Smooth muscle cell (in vitro differentiated cells): Measurements from ENCODE around the gene HYOU1. TPM values are rescaled to one million over a fixed set of nuclear protein-coding genes. Genes with fewer than 3 reads are reported as not detected.

Experiments
- DNase-seq: peaks from one replicate; lab custom pipeline; 2025; ENCODE audit not compliant: unreplicated experiment; lab: John Stamatoyannopoulos, UW
- H2AFZ ChIP-seq: fragments of 200-600 bp; sonication (generic); 2 replicates; pipeline ENCODE4 v1.6.0; 2016; ENCODE audit warnings: antibody characterized with exemption, low read depth, mild to moderate bottlenecking
- H3F3A ChIP-seq: fragments of 200-600 bp; sonication (generic); 2 replicates; pipeline ENCODE4 v1.6.0; 2017; ENCODE audit warnings: antibody characterized with exemption, low read depth
- H3K27ac ChIP-seq: fragments of 200-600 bp; sonication (generic); 2 replicates; pipeline ENCODE4 v1.5.1; 2016; ENCODE audit warnings: low read depth, mild to moderate bottlenecking
- H3K27me3 ChIP-seq: fragments of 200-600 bp; sonication (generic); 2 replicates; pipeline ENCODE4 v1.6.1; 2016; ENCODE audit warnings: low read depth, mild to moderate bottlenecking
- H3K36me3 ChIP-seq: fragments of 200-600 bp; sonication (generic); 2 replicates; pipeline ENCODE4 v1.5.1; 2016; ENCODE audit warnings: low read depth
- H3K4me1 ChIP-seq: fragments of 200-600 bp; sonication (generic); 2 replicates; pipeline ENCODE4 v1.5.1; 2016; ENCODE audit warnings: low read depth
- H3K4me2 ChIP-seq: fragments of 200-600 bp; sonication (generic); 2 replicates; pipeline ENCODE4 v1.6.0; 2016; ENCODE audit warnings: mild to moderate bottlenecking
- H3K4me3 ChIP-seq: fragments of 200-600 bp; sonication (generic); 2 replicates; pipeline ENCODE4 v1.5.1; 2016; ENCODE audit warnings: mild to moderate bottlenecking
- H3K79me2 ChIP-seq: fragments of 200-600 bp; sonication (generic); 2 replicates; pipeline ENCODE4 v1.6.0; 2016; ENCODE audit warnings: low read depth, mild to moderate bottlenecking
- H3K9ac ChIP-seq: fragments of 200-600 bp; sonication (generic); 2 replicates; pipeline ENCODE4 v1.6.0; 2016; ENCODE audit warnings: low read depth
- H3K9me3 ChIP-seq: fragments of 200-600 bp; sonication (generic); replicated peaks from 2 replicates; pipeline ENCODE4 v1.5.1; 2016; ENCODE audit warnings: low read depth
- H4K20me1 ChIP-seq: fragments of 200-600 bp; sonication (generic); 2 replicates; pipeline ENCODE4 v1.6.0; 2016; ENCODE audit warnings: low read depth
- CTCF ChIP-seq: fragments of 200-600 bp; sonication (generic); IDR thresholded peaks from 2 replicates; pipeline ENCODE4 v1.5.1; 2017; ENCODE audit warnings: borderline replicate concordance, mild to moderate bottlenecking, antibody characterized with exemption; ENCODE audit not compliant: insufficient read depth, poor library complexity, severe bottlenecking
- WGBS: methylation state at CpG from one replicate; pipeline ENCODE4 v1.1.7; 2016; ENCODE audit warnings: low lambda C conversion rate; 5-methylcytosine and 5-hydroxymethylcytosine counted together
- polyA plus RNA-seq: library from polyadenylated mRNA; unstranded; fragments of >200 nt; fragmentation: Nextera tagmentation; extraction: Ambion mirVana; gene quantifications from 2 replicates; pipeline ENCODE4 v1.2.1, GENCODE V29; 2016
- total RNA-seq: library from RNA; depleted of rRNA; stranded (reverse); fragments of >200 nt; gene quantifications from 2 replicates; pipeline ENCODE4 v1.2.3, GENCODE V29; 2014

Gene HYOU1
- total and polyA plus RNA-seq, 2 experiments from 2014 or later = 90.4 to 98.1 TPM

- Histone ChIP-seq H3K79me2 (no peaks in the 10 kb centered on the region), H3K9ac (no peak overlapping the region), H2AFZ (peak overlapping the region; percentile 51), H3F3A (peaks cover 6% of the 10 kb centered on the region), H3K36me3 (no peaks in the 10 kb centered on the region), H3K4me1 (peaks cover 17% of the 10 kb centered on the region), H3K27me3 (no peaks in the 10 kb centered on the region), H4K20me1 (no peaks in the 10 kb centered on the region), H3K4me2 (no peak overlapping the region), H3K27ac (no peak overlapping the region), H3K4me3 (no peak overlapping the region), H3K9me3 (no peaks in the 10 kb centered on the region)
- WGBS = 86% methylated on average over 9 of the region's 9 CpGs
- TF ChIP-seq CTCF = no peak
- DNase-seq = no peak
Observed at GRCh38 chr11:119031912-119032280, 25.1 kb downstream of the HYOU1 start.

- Histone ChIP-seq H3K4me3 (peak within 1 kb of the TSS; percentile 65), H2AFZ (peak within 1 kb of the TSS; percentile 82), H3K4me1 (peaks cover 17% of the 10 kb centered on the region), H3K9ac (peak within 1 kb of the TSS; percentile 13), H3K79me2 (no peaks in the 10 kb centered on the region), H4K20me1 (no peaks in the 10 kb centered on the region), H3K27ac (peak within 1 kb of the TSS; percentile 45), H3K9me3 (no peaks in the 10 kb centered on the region), H3K4me2 (peak within 1 kb of the TSS; percentile 91), H3K36me3 (no peaks in the 10 kb centered on the region), H3K27me3 (no peaks in the 10 kb centered on the region), H3F3A (peaks cover 9% of the 10 kb centered on the region)
- 1% methylated on average over 48 of the region's 67 CpGs for WGBS
- peak; percentile 87 for DNase-seq
- TF ChIP-seq CTCF = peak; percentile 70
Observed at GRCh38 chr11:119030329-119031047, 26.5 kb downstream of the HYOU1 start, which contains the start of gene SLC37A4. TSS of gene SLC37A4 (minus strand) at chr11:119030877.

- peak overlapping the region; percentile 13 for H3K9ac ChIP-seq
- TF ChIP-seq CTCF = no peak
- 2% methylated on average over 13 of the region's 13 CpGs for WGBS
Observed at GRCh38 chr11:119030029-119030328, 27.0 kb downstream of the HYOU1 start.

GRCh38 chr11:119029340-119030028 lies 27.5 kb downstream of the HYOU1 start:
- peak overlapping the region; percentile 45 for H3K27ac ChIP-seq
- peaks cover 15% of the 10 kb centered on the region for H3F3A ChIP-seq
- no peak for TF ChIP-seq CTCF
- WGBS = 23% methylated on average over 10 of the region's 10 CpGs
- peak overlapping the region; percentile 91 for H3K4me2 ChIP-seq
- no peaks in the 10 kb centered on the region for H3K36me3 ChIP-seq
- H3K9me3 ChIP-seq = no peaks in the 10 kb centered on the region
- H3K27me3 ChIP-seq = no peaks in the 10 kb centered on the region
- peak overlapping the region; percentile 44 for H2AFZ ChIP-seq
- peak; percentile 17 for DNase-seq
- H3K4me1 ChIP-seq = peaks cover 17% of the 10 kb centered on the region
- H3K9ac ChIP-seq = no peak overlapping the region
- no peaks in the 10 kb centered on the region for H3K79me2 ChIP-seq
- peak overlapping the region; percentile 65 for H3K4me3 ChIP-seq
- H4K20me1 ChIP-seq = no peaks in the 10 kb centered on the region

More at GRCh38 chr11:119030029-119030328, 27.0 kb downstream of the HYOU1 start:
- H3K27me3 ChIP-seq = no peaks in the 10 kb centered on the region
- no peaks in the 10 kb centered on the region for H3K79me2 ChIP-seq
- H3K9me3 ChIP-seq = no peaks in the 10 kb centered on the region
- no peaks in the 10 kb centered on the region for H4K20me1 ChIP-seq
- peak overlapping the region; percentile 65 for H3K4me3 ChIP-seq
- H3K27ac ChIP-seq = peak overlapping the region; percentile 45
- H3F3A ChIP-seq = peaks cover 14% of the 10 kb centered on the region
- peak overlapping the region; percentile 91 for H3K4me2 ChIP-seq
- H2AFZ ChIP-seq = peak overlapping the region; percentile 82
- DNase-seq = no peak
- no peaks in the 10 kb centered on the region for H3K36me3 ChIP-seq
- peaks cover 17% of the 10 kb centered on the region for H3K4me1 ChIP-seq
